Measurements from ENCODE around the gene ZC3H7A. TPM values are rescaled to one million over a fixed set of nuclear protein-coding genes. Genes with fewer than 3 reads are reported as not detected.

Gene ZC3H7A
- total RNA-seq, 5 donors from 2014 or later (not counting 1 experiment from before 2014, with no cell fraction given), result 57.6 to 115 (median 68.2) TPM

DNA sequence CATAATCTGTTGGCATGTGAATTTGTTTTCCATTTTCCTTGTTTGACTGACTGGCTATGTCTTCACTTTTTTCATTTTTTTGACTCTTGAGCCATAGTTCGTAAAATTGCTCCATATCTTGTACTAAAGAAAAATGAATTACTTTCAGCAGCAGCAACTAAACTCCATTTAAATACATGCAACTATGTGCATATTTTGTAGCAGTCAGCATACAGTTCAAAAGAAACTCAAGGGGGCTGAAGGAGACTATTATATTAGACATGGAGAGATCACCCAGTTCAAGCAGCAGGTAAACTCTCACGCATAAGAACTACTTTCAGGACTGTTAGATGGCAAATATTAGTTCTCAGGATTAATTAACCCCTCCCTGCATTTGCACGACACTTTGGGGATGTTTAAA, 40.8 kb downstream of the ZC3H7A start:
- ATAC-seq (replicated peaks in 1 of 4) (no peak), DNase-seq (no peak)
- Histone ChIP-seq H3K27me3 (replicated peaks in 1 of 2; ENCODE audit: control insufficient read depth in 2 of 2, extremely low read depth in 1 of 2, insufficient read depth in 2 of 2, low read length in 1 of 2) (no peaks in the 10 kb centered on the region), H3K36me3 (ENCODE audit: control insufficient read depth in 2 of 2, extremely low read depth in 1 of 2, insufficient read depth in 1 of 2, low read length in 1 of 2) (peaks cover 24 to 64% of the 10 kb centered on the region in 2 donors), H3K4me1 (ENCODE audit: control insufficient read depth in 1 of 2, extremely low read depth in 1 of 2, insufficient read depth in 2 of 2, low read length in 2 of 2) (no peaks in the 10 kb centered on the region), H3K4me3 (ENCODE audit: control insufficient read depth in 1 of 2, extremely low read depth in 1 of 2, low read length in 1 of 2) (no peak overlapping the region), H3K27ac (ENCODE audit: low read length) (no peak overlapping the region), H3K9me3 (no peaks in the 10 kb centered on the region)
- ChIA-PET CTCF (interaction anchor here in 1 of 2 donors (0.6 kb wide), 1 partner anchor 216 kb away, joined by 9 read pairs; no protein-coding TSS in a partner anchor), POLR2A (no interaction called here)
- WGBS (ENCODE audit: insufficient coverage), result no CpG with 5 or more reads among the region's 3 CpGs
- peaks cover 58% of the 10 kb centered on the region for H3K36me3 Mint-ChIP-seq
- no peak overlapping the region for H3K4me3 Mint-ChIP-seq
- H3K9me3 Mint-ChIP-seq, result no peaks in the 10 kb centered on the region
- no peaks in the 10 kb centered on the region for H3K27me3 Mint-ChIP-seq
- no peak overlapping the region for H3K27ac Mint-ChIP-seq
- H3K4me1 Mint-ChIP-seq, result no peaks in the 10 kb centered on the region

DNA sequence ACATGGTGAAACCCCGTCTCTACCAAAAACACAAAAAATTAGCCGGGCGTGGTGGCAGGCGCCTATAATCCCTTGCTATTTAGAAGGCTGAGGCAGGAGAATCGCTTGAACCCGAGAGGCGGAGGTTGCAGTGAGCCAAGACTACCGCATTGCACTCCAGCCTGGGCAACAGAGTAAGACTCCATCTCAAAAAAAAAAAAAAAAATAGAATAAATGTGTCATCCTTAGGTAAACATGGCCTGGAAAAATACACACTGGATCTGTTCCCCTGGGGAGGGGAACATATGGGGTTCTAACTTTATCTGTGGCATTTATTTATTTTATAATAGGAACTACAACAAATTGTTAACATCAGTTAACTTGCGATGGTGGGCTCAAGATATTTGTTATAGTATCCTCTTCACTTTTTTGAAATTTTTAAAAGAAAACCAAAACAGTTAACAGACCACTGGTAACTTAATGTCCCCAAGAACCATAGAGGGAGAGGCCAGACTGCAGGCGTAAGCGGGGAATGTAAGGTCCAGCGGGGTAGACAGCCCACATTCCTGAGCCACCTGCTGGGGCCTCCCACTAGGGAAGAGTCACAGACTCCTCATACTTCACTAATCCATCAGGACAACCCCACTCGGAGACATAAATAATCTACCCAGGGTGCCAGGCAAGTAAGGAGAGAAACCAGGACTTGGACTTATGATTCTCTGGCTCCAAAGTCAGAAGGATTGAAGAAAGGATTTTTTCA, 41.9 kb downstream of the ZC3H7A start:
- H3K27me3 Mint-ChIP-seq, result no peaks in the 10 kb centered on the region
- Histone ChIP-seq H3K27me3 (replicated peaks in 1 of 2; ENCODE audit: control insufficient read depth in 2 of 2, extremely low read depth in 1 of 2, insufficient read depth in 2 of 2, low read length in 1 of 2) (no peaks in the 10 kb centered on the region), H3K27ac (ENCODE audit: low read length) (no peak overlapping the region), H3K4me1 (ENCODE audit: control insufficient read depth in 1 of 2, extremely low read depth in 1 of 2, insufficient read depth in 2 of 2, low read length in 2 of 2) (no peaks in the 10 kb centered on the region), H3K36me3 (ENCODE audit: control insufficient read depth in 2 of 2, extremely low read depth in 1 of 2, insufficient read depth in 1 of 2, low read length in 1 of 2) (peaks cover 24 to 64% of the 10 kb centered on the region in 2 donors), H3K4me3 (ENCODE audit: control insufficient read depth in 1 of 2, extremely low read depth in 1 of 2, low read length in 1 of 2) (no peak overlapping the region), H3K9me3 (no peaks in the 10 kb centered on the region)
- DNase-seq (no peak), ATAC-seq (replicated peaks in 1 of 4) (no peak)
- H3K27ac Mint-ChIP-seq, result peak overlapping the region; percentile 12 to 17
- CTCF ChIA-PET, result interaction anchor here in 1 of 2 donors (0.6 kb wide), 1 partner anchor 215 kb away, joined by 9 read pairs; no protein-coding TSS in a partner anchor
- H3K9me3 Mint-ChIP-seq, result no peaks in the 10 kb centered on the region
- no peaks in the 10 kb centered on the region for H3K4me1 Mint-ChIP-seq
- peaks cover 54% of the 10 kb centered on the region for H3K36me3 Mint-ChIP-seq
- POLR2A ChIA-PET, result no interaction called here
- no peak overlapping the region for H3K4me3 Mint-ChIP-seq
- WGBS (ENCODE audit: insufficient coverage), result no CpG with 5 or more reads among the region's 13 CpGs

DNA sequence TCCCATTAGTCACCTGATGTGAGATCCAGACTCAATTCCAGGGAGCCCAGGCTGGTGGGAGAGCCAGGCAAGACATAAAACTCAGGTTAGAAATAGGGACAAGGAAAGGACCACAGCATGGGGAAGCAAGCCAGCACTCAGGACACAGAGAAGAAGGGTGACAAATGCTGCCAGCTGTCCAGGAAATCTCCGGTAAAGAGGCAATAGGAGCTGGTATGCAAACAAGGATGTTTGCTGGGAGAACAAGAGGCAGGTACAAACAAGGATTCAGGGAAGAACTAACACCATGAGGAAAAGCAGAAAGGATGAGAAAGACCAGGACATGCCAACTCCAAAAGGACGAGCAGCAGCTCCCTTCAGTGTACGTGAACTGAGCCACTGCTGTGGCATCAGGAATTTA, 44.2 kb downstream of the ZC3H7A start:
- Mint-ChIP-seq H3K27ac (peak overlapping the region in 1 of 2 donors; percentile 34), H3K36me3 (peaks cover 50% of the 10 kb centered on the region)

GRCh38 chr16:11750056-11750455, 47.0 kb downstream of the ZC3H7A start:
- H3K27me3 ChIP-seq (replicated peaks in 1 of 2; ENCODE audit: control insufficient read depth in 2 of 2, extremely low read depth in 1 of 2, insufficient read depth in 2 of 2, low read length in 1 of 2), result no peaks in the 10 kb centered on the region
- Mint-ChIP-seq H3K27me3 (no peaks in the 10 kb centered on the region), H3K4me1 (peaks cover 0 to 3% (median 0%) of the 10 kb centered on the region in 3 donors), H3K27ac (no peak overlapping the region), H3K9me3 (no peaks in the 10 kb centered on the region), H3K36me3 (peaks cover 32% of the 10 kb centered on the region), H3K4me3 (no peak overlapping the region)
- CTCF ChIA-PET, result no interaction called here
- H3K9me3 ChIP-seq, result no peaks in the 10 kb centered on the region
- ATAC-seq (replicated peaks in 1 of 4) (no peak), DNase-seq (no peak)
- H3K4me3 ChIP-seq (ENCODE audit: control insufficient read depth in 1 of 2, extremely low read depth in 1 of 2, low read length in 1 of 2), result no peak overlapping the region
- POLR2A ChIA-PET, result no interaction called here
- 97% methylated on average over 7 of the region's 7 CpGs for WGBS (ENCODE audit: insufficient coverage)
- H3K36me3 ChIP-seq (ENCODE audit: control insufficient read depth in 2 of 2, extremely low read depth in 1 of 2, insufficient read depth in 1 of 2, low read length in 1 of 2), result peaks cover 4 to 32% of the 10 kb centered on the region in 2 donors
- no peak overlapping the region for H3K27ac ChIP-seq (ENCODE audit: low read length)
- H3K4me1 ChIP-seq (ENCODE audit: control insufficient read depth in 1 of 2, extremely low read depth in 1 of 2, insufficient read depth in 2 of 2, low read length in 2 of 2), result no peaks in the 10 kb centered on the region

More for the DNA sequence above, 44.2 kb downstream of the ZC3H7A start:
- H3K27me3 Mint-ChIP-seq, result no peaks in the 10 kb centered on the region
- ChIA-PET CTCF (interaction anchor here in 1 of 2 donors (0.5 kb wide), 1 partner anchor 37 kb away, joined by 6 read pairs; no protein-coding TSS in a partner anchor), POLR2A (interaction anchor here (0.5 to 1.0 kb wide), 2 partner anchors 13 to 47 kb away, joined by 3 to 4 read pairs; no protein-coding TSS in a partner anchor)
- H3K4me1 ChIP-seq (ENCODE audit: control insufficient read depth in 1 of 2, extremely low read depth in 1 of 2, insufficient read depth in 2 of 2, low read length in 2 of 2), result no peaks in the 10 kb centered on the region
- H3K27me3 ChIP-seq (replicated peaks in 1 of 2; ENCODE audit: control insufficient read depth in 2 of 2, extremely low read depth in 1 of 2, insufficient read depth in 2 of 2, low read length in 1 of 2), result no peaks in the 10 kb centered on the region
- DNase-seq (no peak), ATAC-seq (replicated peaks in 1 of 4) (no peak)
- 95% methylated on average over 3 of the region's 3 CpGs for WGBS (ENCODE audit: insufficient coverage)
- peaks cover 19 to 53% of the 10 kb centered on the region in 2 donors for H3K36me3 ChIP-seq (ENCODE audit: control insufficient read depth in 2 of 2, extremely low read depth in 1 of 2, insufficient read depth in 1 of 2, low read length in 1 of 2)
- H3K4me3 Mint-ChIP-seq, result no peak overlapping the region
- H3K27ac ChIP-seq (ENCODE audit: low read length), result no peak overlapping the region
- H3K9me3 Mint-ChIP-seq, result no peaks in the 10 kb centered on the region
- no peak overlapping the region for H3K4me3 ChIP-seq (ENCODE audit: control insufficient read depth in 1 of 2, extremely low read depth in 1 of 2, low read length in 1 of 2)
- no peaks in the 10 kb centered on the region for H3K9me3 ChIP-seq
- peaks cover 0 to 3% (median 0%) of the 10 kb centered on the region in 3 donors for H3K4me1 Mint-ChIP-seq

- WGBS (ENCODE audit: insufficient coverage), result 94% methylated on average over 4 of the region's 13 CpGs
- H3K9me3 ChIP-seq, result no peaks in the 10 kb centered on the region
- CTCF ChIA-PET, result interaction anchor here (0.6 to 0.7 kb wide), 2 partner anchors 45 to 57 kb away, joined by 4 to 9 read pairs; no protein-coding TSS in a partner anchor
Measured at GRCh38 chr16:11748404-11749254, 48.4 kb downstream of the ZC3H7A start.

DNA sequence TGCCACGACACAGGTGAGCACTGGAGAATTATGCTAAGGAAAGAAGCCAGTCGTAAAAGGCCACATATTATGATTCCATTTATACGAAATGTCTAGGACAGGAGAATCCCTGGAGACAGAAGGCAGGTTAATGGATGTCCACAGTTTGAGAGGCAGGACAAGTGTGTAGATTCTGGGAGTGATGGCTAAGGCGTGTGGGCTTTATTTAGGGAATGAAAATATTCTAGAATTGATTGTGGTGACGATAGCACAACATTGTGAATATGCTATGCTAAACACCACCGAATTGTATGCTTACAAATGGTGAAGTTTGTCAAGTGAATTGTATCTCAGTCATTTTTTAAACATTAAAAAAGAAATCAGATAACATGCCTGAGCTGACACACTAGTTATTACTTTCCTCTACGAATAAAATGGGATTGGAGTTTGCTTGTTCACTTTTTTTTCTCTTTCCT, 49.1 kb downstream of the ZC3H7A start:
- POLR2A ChIA-PET, result no interaction called here
- 93% methylated on average over 3 of the region's 7 CpGs for WGBS (ENCODE audit: insufficient coverage)
- Mint-ChIP-seq H3K4me1 (peaks cover 9 to 15% (median 10%) of the 10 kb centered on the region in 3 donors), H3K36me3 (peaks cover 24% of the 10 kb centered on the region), H3K9me3 (no peaks in the 10 kb centered on the region), H3K27ac (peak overlapping the region; percentile 53 to 75), H3K4me3 (no peak overlapping the region), H3K27me3 (no peaks in the 10 kb centered on the region)
- Histone ChIP-seq H3K4me3 (ENCODE audit: control insufficient read depth in 1 of 2, extremely low read depth in 1 of 2, low read length in 1 of 2) (no peak overlapping the region), H3K27me3 (replicated peaks in 1 of 2; ENCODE audit: control insufficient read depth in 2 of 2, extremely low read depth in 1 of 2, insufficient read depth in 2 of 2, low read length in 1 of 2) (no peaks in the 10 kb centered on the region), H3K36me3 (ENCODE audit: control insufficient read depth in 2 of 2, extremely low read depth in 1 of 2, insufficient read depth in 1 of 2, low read length in 1 of 2) (peaks cover 0 to 24% of the 10 kb centered on the region in 2 donors), H3K4me1 (ENCODE audit: control insufficient read depth in 1 of 2, extremely low read depth in 1 of 2, insufficient read depth in 2 of 2, low read length in 2 of 2) (peaks cover 0 to 10% of the 10 kb centered on the region in 2 experiments), H3K9me3 (no peaks in the 10 kb centered on the region), H3K27ac (ENCODE audit: low read length) (no peak overlapping the region)
- CTCF ChIA-PET, result no interaction called here
- no peak for DNase-seq
- ATAC-seq (replicated peaks in 1 of 4), result no peak

More at GRCh38 chr16:11748404-11749254, 48.4 kb downstream of the ZC3H7A start:
- Mint-ChIP-seq H3K4me3 (no peak overlapping the region), H3K9me3 (no peaks in the 10 kb centered on the region), H3K27ac (peak overlapping the region; percentile 53 to 75), H3K36me3 (peaks cover 28% of the 10 kb centered on the region), H3K4me1 (peaks cover 6 to 10% (median 8%) of the 10 kb centered on the region in 3 donors), H3K27me3 (no peaks in the 10 kb centered on the region)
- POLR2A ChIA-PET, result interaction anchor here in 1 of 2 donors (0.6 kb wide), 1 partner anchor 215 kb away, joined by 3 read pairs; no protein-coding TSS in a partner anchor
- Histone ChIP-seq H3K36me3 (ENCODE audit: control insufficient read depth in 2 of 2, extremely low read depth in 1 of 2, insufficient read depth in 1 of 2, low read length in 1 of 2) (peaks cover 4 to 30% of the 10 kb centered on the region in 2 donors), H3K27me3 (replicated peaks in 1 of 2; ENCODE audit: control insufficient read depth in 2 of 2, extremely low read depth in 1 of 2, insufficient read depth in 2 of 2, low read length in 1 of 2) (no peaks in the 10 kb centered on the region), H3K27ac (ENCODE audit: low read length) (no peak overlapping the region), H3K4me3 (ENCODE audit: control insufficient read depth in 1 of 2, extremely low read depth in 1 of 2, low read length in 1 of 2) (no peak overlapping the region), H3K4me1 (ENCODE audit: control insufficient read depth in 1 of 2, extremely low read depth in 1 of 2, insufficient read depth in 2 of 2, low read length in 2 of 2) (peaks cover 0 to 4% of the 10 kb centered on the region in 2 experiments)
- DNase-seq (no peak), ATAC-seq (replicated peaks in 1 of 4) (no peak)

All from T-cell (primary cell).